ENCODE results near the gene PRAMEF1. TPM values are rescaled to one million over a fixed set of nuclear protein-coding genes. Genes with fewer than 3 reads are reported as not detected.
"Not testable (repeated sequence)": the region's sequence is repeated elsewhere in the genome, so short reads cannot be mapped to it uniquely, and the experiment has no call there.

Gene PRAMEF1
- total RNA-seq, 2 experiments from 2014 or later = not detected

- peaks cover 29% of the 10 kb centered on the region for H3K9me3 Mint-ChIP-seq
- H3K27ac Mint-ChIP-seq; H3K36me3 Mint-ChIP-seq; intact Hi-C loops (cut with micrococcal nuclease); DNase-seq; POLR2A ChIA-PET; H3K4me3 Mint-ChIP-seq; H3K4me1 Mint-ChIP-seq (ENCODE audit: low read depth); H3K27me3 Mint-ChIP-seq; CTCF ChIA-PET: not testable (repeated sequence)
These were observed 7.4 kb upstream of the PRAMEF1 start for GRCh38 chr1:12783783-12784182.

- H3K27ac Mint-ChIP-seq; H3K4me3 Mint-ChIP-seq; POLR2A ChIA-PET; DNase-seq; H3K4me1 Mint-ChIP-seq (ENCODE audit: low read depth); intact Hi-C loops (cut with micrococcal nuclease); H3K36me3 Mint-ChIP-seq; H3K27me3 Mint-ChIP-seq; CTCF ChIA-PET: not testable (repeated sequence)
- H3K9me3 Mint-ChIP-seq = peaks cover 29% of the 10 kb centered on the region
These were observed 6.5 kb upstream of the PRAMEF1 start for GRCh38 chr1:12784729-12785128.

GRCh38 chr1:12798911-12799310 is 7.7 kb downstream of the PRAMEF1 start:
- no peak for DNase-seq
- Mint-ChIP-seq H3K27me3 (peaks cover 3% of the 10 kb centered on the region), H3K9me3 (no peaks in the 10 kb centered on the region), H3K4me3 (no peak overlapping the region), H3K27ac (no peak overlapping the region), H3K4me1 (ENCODE audit: low read depth) (no peaks in the 10 kb centered on the region), H3K36me3 (no peaks in the 10 kb centered on the region)
- intact Hi-C loops (cut with micrococcal nuclease) = no loop called here
- CTCF ChIA-PET = no interaction called here
- POLR2A ChIA-PET = no interaction called here

- intact Hi-C loops (cut with micrococcal nuclease) = no loop called here
- Mint-ChIP-seq H3K4me1 (ENCODE audit: low read depth) (no peaks in the 10 kb centered on the region), H3K4me3 (no peak overlapping the region), H3K9me3 (peaks cover 4% of the 10 kb centered on the region), H3K27ac (no peak overlapping the region), H3K36me3 (no peaks in the 10 kb centered on the region), H3K27me3 (peaks cover 3% of the 10 kb centered on the region)
- ChIA-PET POLR2A (no interaction called here), CTCF (no interaction called here)
- DNase-seq = no peak
These were observed 8.5 kb downstream of the PRAMEF1 start for GRCh38 chr1:12799730-12800129.

- H3K4me1 Mint-ChIP-seq (ENCODE audit: low read depth) = no peaks in the 10 kb centered on the region
- ChIA-PET POLR2A (no interaction called here), CTCF (no interaction called here)
- H3K4me3 Mint-ChIP-seq = no peak overlapping the region
- no peak overlapping the region for H3K27ac Mint-ChIP-seq
- no peak for DNase-seq
- intact Hi-C loops (cut with micrococcal nuclease) = no loop called here
- H3K36me3 Mint-ChIP-seq = no peaks in the 10 kb centered on the region
- H3K9me3 Mint-ChIP-seq = peaks cover 10% of the 10 kb centered on the region
- H3K27me3 Mint-ChIP-seq = peaks cover 19% of the 10 kb centered on the region
These were observed 18.7 kb downstream of the PRAMEF1 start for GRCh38 chr1:12809933-12810332.

- Mint-ChIP-seq H3K4me1 (ENCODE audit: low read depth) (no peaks in the 10 kb centered on the region), H3K4me3 (no peak overlapping the region), H3K36me3 (no peaks in the 10 kb centered on the region), H3K27me3 (peaks cover 16% of the 10 kb centered on the region), H3K27ac (no peak overlapping the region), H3K9me3 (peaks cover 6% of the 10 kb centered on the region)
- POLR2A ChIA-PET = no interaction called here
- CTCF ChIA-PET = no interaction called here
- intact Hi-C loops (cut with micrococcal nuclease) = no loop called here
- no peak for DNase-seq
These were observed 19.7 kb downstream of the PRAMEF1 start for GRCh38 chr1:12810691-12811408.

GRCh38 chr1:12811409-12811784 is 20.2 kb downstream of the PRAMEF1 start:
- intact Hi-C loops (cut with micrococcal nuclease) = no loop called here
- Mint-ChIP-seq H3K4me1 (ENCODE audit: low read depth) (no peaks in the 10 kb centered on the region), H3K4me3 (no peak overlapping the region), H3K9me3 (peaks cover 3% of the 10 kb centered on the region), H3K36me3 (no peaks in the 10 kb centered on the region), H3K27ac (no peak overlapping the region), H3K27me3 (peaks cover 15% of the 10 kb centered on the region)
- DNase-seq = no peak
- ChIA-PET CTCF (no interaction called here), POLR2A (no interaction called here)

GRCh38 chr1:12819061-12819460 is 27.9 kb downstream of the PRAMEF1 start:
- H3K27ac Mint-ChIP-seq; H3K4me1 Mint-ChIP-seq (ENCODE audit: low read depth); H3K36me3 Mint-ChIP-seq; CTCF ChIA-PET; DNase-seq; POLR2A ChIA-PET; H3K4me3 Mint-ChIP-seq; H3K9me3 Mint-ChIP-seq; intact Hi-C loops (cut with micrococcal nuclease): not testable (repeated sequence)
- peaks cover 20% of the 10 kb centered on the region for H3K27me3 Mint-ChIP-seq

- H3K27me3 Mint-ChIP-seq; H3K36me3 Mint-ChIP-seq; H3K9me3 Mint-ChIP-seq; H3K4me1 Mint-ChIP-seq (ENCODE audit: low read depth); DNase-seq; H3K27ac Mint-ChIP-seq; H3K4me3 Mint-ChIP-seq; intact Hi-C loops (cut with micrococcal nuclease); CTCF ChIA-PET; POLR2A ChIA-PET: not testable (repeated sequence)
These were observed 40.1 kb downstream of the PRAMEF1 start, which contains the start of gene PRAMEF11 for GRCh38 chr1:12831310-12831709. PRAMEF11 (minus strand) TSS chr1:12831410; CDS start chr1:12828789, 2,621 bp downstream.

GRCh38 chr1:12833251-12833650 is 42.1 kb downstream of the PRAMEF1 start:
- H3K4me1 Mint-ChIP-seq (ENCODE audit: low read depth); intact Hi-C loops (cut with micrococcal nuclease); H3K4me3 Mint-ChIP-seq; DNase-seq; POLR2A ChIA-PET; H3K9me3 Mint-ChIP-seq; H3K27ac Mint-ChIP-seq; CTCF ChIA-PET; H3K27me3 Mint-ChIP-seq; H3K36me3 Mint-ChIP-seq: not testable (repeated sequence)

Other genes starting within 250 kb of the PRAMEF1 start
- gene DHRS3, start 173.2 kb upstream of the PRAMEF1 start, total RNA-seq = 10 to 100 TPM; 57.6 to 58.8 TPM
- gene AADACL4, start 147.3 kb upstream of the PRAMEF1 start, total RNA-seq = not detected
- not detected for gene AADACL3, start 75.3 kb upstream of the PRAMEF1 start, total RNA-seq
- gene CFAP107, start 45.2 kb upstream of the PRAMEF1 start, total RNA-seq = not detected
- not detected for gene PRAMEF12, start 17.7 kb upstream of the PRAMEF1 start, total RNA-seq
- gene PRAMEF11, start 40.0 kb downstream of the PRAMEF1 start, total RNA-seq = not detected
- not detected for gene HNRNPCL1, start 57.3 kb downstream of the PRAMEF1 start, total RNA-seq
- gene PRAMEF2, start 65.7 kb downstream of the PRAMEF1 start, total RNA-seq = not detected
- not detected for gene PRAMEF4, start 94.8 kb downstream of the PRAMEF1 start, total RNA-seq
- not detected for gene PRAMEF10, start 106.9 kb downstream of the PRAMEF1 start, total RNA-seq
- gene PRAMEF7, start 125.2 kb downstream of the PRAMEF1 start, total RNA-seq = not detected
- gene PRAMEF6, start 156.2 kb downstream of the PRAMEF1 start, total RNA-seq = not detected

Data from activated CD4-positive, alpha-beta memory T cell treated with anti-CD3 and anti-CD28 coated beads for 36 hours (primary cell).